K562 (cell line): ENCODE measurements around the gene SLC29A3.

Experiments used
- DLX4 ChIP-seq: fragments of 250-450 bp; sonication (Bioruptor Pico); IDR thresholded peaks from 2 replicates; pipeline ENCODE4 v1.6.1; 2021; ENCODE audit warnings: mild to moderate bottlenecking
- POLR2A ChIP-seq: fragments of 450-650 bp; conservative IDR thresholded peaks from 2 replicates; pipeline ENCODE4 v1.6.1; 2016

DNA sequence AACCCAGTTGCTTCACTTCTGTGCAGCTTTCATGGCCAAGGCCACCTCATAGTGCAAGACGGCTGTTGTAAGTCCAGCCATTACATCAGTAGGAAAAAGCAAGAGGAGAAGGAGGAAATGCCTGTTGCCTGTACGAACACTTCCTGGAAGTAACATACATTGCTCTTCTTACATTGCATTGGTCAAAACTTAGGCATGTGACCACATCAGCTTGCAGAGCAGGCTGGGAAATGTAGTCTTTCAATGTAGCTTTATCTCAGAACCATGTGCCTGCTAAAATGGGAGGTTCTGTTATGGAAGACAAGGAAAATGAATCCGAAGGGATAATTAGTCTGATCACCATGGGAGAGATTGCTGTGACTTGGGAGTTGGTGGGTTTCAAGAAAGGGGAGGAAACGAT, 4.3 kb downstream of the SLC29A3 start:
- no peak for TF ChIP-seq POLR2A
- TF ChIP-seq DLX4 (CRISPR knock-in tag), result no peak
